ENCODE data around the gene PIAS1.

DNA sequence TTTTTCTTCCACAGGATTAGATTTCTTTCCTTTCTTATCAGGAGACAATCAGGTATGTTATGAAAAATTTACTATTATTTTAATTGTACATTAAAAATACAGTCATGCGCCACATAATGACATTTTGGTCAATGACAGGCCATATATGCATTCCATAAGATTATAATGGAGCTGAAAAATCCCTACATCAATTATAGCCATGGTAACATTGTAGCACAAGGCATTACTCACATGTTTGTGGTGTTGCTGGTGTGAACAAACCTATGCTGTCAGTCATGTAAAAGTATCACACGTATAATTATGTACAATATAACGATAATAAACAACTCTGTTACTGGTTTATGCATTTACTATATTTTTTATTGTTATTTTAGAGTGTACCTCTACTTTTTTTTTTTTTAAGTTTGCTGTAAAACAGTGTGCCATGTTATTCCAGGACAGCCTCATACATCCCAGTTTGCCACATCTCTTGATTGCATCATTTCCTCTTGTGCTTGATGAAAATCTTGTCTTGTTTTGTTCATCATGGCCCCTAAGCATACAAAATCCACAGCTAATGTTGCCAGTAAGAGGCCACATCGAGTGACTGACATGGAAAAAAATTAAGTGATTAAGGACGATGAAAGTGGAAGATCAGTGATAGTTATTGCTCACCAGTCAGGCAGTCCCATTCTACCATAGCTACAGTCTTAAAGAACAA, 129.7 kb downstream of the PIAS1 start:
- TF ChIP-seq, protein P1, sequence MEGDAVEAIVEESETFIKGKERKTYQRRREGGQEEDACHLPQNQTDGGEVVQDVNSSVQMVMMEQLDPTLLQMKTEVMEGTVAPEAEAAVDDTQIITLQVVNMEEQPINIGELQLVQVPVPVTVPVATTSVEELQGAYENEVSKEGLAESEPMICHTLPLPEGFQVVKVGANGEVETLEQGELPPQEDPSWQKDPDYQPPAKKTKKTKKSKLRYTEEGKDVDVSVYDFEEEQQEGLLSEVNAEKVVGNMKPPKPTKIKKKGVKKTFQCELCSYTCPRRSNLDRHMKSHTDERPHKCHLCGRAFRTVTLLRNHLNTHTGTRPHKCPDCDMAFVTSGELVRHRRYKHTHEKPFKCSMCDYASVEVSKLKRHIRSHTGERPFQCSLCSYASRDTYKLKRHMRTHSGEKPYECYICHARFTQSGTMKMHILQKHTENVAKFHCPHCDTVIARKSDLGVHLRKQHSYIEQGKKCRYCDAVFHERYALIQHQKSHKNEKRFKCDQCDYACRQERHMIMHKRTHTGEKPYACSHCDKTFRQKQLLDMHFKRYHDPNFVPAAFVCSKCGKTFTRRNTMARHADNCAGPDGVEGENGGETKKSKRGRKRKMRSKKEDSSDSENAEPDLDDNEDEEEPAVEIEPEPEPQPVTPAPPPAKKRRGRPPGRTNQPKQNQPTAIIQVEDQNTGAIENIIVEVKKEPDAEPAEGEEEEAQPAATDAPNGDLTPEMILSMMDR (IDR thresholded peaks at IDR 0.05; ENCODE audit: insufficient read depth, low read length, poor library complexity, severe bottlenecking): no peak
- TF ChIP-seq EZH2phosphoT487 (conservative IDR thresholded peaks at IDR 0.05; ENCODE audit: low read length): no peak

Data from SU-DHL-6 (cell line).